K562 (cell line): ENCODE measurements around the gene NEMP2.

ENCODE experiments used
- E2F3 ChIP-seq: fragments of 250-450 bp; sonication (Bioruptor Pico); IDR thresholded peaks from 2 replicates; pipeline ENCODE4 v1.4.0; 2020; ENCODE audit warnings: mild to moderate bottlenecking
- GABPA ChIP-seq: fragments of 200-800 bp; sonication (Bioruptor generic); conservative IDR thresholded peaks from 2 replicates; pipeline ENCODE4 v1.6.1; 2016; ENCODE audit warnings: low read depth, missing genetic modification characterization, missing compliant biosample characterization
- HMG20A ChIP-seq: fragments of 450-650 bp; formaldehyde crosslinking; conservative IDR thresholded peaks from 2 replicates; pipeline ENCODE4 v1.4.0; 2020; ENCODE audit warnings: mild to moderate bottlenecking, mixed read lengths
- KLF16 ChIP-seq: IDR thresholded peaks from 2 replicates; pipeline ENCODE4 v1.6.1; 2016; ENCODE audit warnings: antibody characterized with exemption
- LARP7 ChIP-seq: fragments of 450-650 bp; IDR thresholded peaks from 2 replicates; pipeline ENCODE4 v1.6.1; 2016
- SP2 ChIP-seq: IDR thresholded peaks from 2 replicates; pipeline ENCODE4 v1.6.1; 2011; ENCODE audit warnings: mild to moderate bottlenecking, low read depth, low read length, moderate library complexity; ENCODE audit not compliant: poor library complexity, severe bottlenecking; ENCODE audit errors: extremely low read depth
- SREBF2 ChIP-seq: sonication (generic); formaldehyde crosslinking; IDR thresholded peaks from 2 replicates; pipeline ENCODE4 v1.4.0; 2020; ENCODE audit warnings: mild to moderate bottlenecking, missing genetic modification reagents
- TCF3 ChIP-seq: sonication (generic); formaldehyde crosslinking; IDR thresholded peaks from 2 replicates; pipeline ENCODE4 v1.4.0; 2020; ENCODE audit warnings: mild to moderate bottlenecking, missing genetic modification reagents
- ZNF830 ChIP-seq: fragments of 250-450 bp; sonication (Bioruptor Pico); IDR thresholded peaks from 2 replicates; pipeline ENCODE4 v1.5.0; 2021; ENCODE audit warnings: mild to moderate bottlenecking
- TF ChIP-seq, protein P1 (sequence below): sonication (generic); formaldehyde crosslinking; IDR thresholded peaks from 2 replicates; pipeline ENCODE4 v1.8.1; 2022; ENCODE audit warnings: missing genetic modification reagents
- TF ChIP-seq, protein P2 (sequence below): fragments of 450-650 bp; IDR thresholded peaks from 2 replicates; pipeline ENCODE4 v1.6.1; 2016; ENCODE audit warnings: missing biosample characterization, missing genetic modification characterization

DNA sequence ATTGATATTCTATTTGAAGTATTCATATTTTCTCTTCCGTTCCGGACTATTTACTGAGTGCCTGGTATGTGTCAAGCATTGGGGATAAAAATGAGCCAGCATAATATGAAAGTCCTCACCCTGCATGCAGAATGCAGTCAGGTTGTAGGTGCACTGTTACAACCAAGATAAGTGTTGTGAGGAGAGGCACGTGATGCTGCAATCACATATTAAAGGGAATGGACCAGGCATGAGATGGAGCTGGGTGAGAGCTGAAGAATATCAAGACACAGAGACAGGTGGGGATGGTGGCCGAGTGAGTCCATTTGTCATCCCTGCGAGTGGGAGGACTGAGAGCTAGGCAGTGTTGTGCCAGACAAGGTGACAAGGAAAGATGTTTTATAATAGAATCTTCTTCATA, 74.0 kb downstream of the NEMP2 start:
- TF ChIP-seq E2F3 (no peak), KLF16 (no peak), ZNF830 (CRISPR knock-in tag) (no peak), LARP7 (no peak), SREBF2 (CRISPR knock-in tag) (no peak), SP2 (no peak), GABPA (tag) (no peak), TCF3 (CRISPR knock-in tag) (no peak), HMG20A (no peak)
- TF ChIP-seq, protein P1, sequence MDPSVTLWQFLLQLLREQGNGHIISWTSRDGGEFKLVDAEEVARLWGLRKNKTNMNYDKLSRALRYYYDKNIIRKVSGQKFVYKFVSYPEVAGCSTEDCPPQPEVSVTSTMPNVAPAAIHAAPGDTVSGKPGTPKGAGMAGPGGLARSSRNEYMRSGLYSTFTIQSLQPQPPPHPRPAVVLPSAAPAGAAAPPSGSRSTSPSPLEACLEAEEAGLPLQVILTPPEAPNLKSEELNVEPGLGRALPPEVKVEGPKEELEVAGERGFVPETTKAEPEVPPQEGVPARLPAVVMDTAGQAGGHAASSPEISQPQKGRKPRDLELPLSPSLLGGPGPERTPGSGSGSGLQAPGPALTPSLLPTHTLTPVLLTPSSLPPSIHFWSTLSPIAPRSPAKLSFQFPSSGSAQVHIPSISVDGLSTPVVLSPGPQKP (CRISPR knock-in tag) = no peak
- TF ChIP-seq, protein P2, sequence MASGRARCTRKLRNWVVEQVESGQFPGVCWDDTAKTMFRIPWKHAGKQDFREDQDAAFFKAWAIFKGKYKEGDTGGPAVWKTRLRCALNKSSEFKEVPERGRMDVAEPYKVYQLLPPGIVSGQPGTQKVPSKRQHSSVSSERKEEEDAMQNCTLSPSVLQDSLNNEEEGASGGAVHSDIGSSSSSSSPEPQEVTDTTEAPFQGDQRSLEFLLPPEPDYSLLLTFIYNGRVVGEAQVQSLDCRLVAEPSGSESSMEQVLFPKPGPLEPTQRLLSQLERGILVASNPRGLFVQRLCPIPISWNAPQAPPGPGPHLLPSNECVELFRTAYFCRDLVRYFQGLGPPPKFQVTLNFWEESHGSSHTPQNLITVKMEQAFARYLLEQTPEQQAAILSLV (tag) = no peak
